EL (cell line): ENCODE data around the gene MAL.

Source experiments
- DNase-seq: peaks from one replicate; pipeline ENCODE4 v3.0.0-alpha.2; 2016

Gene MAL

GRCh38 chr2:95017071-95017501 is 8.4 kb upstream of the MAL start:
- DNase-seq: no peak

- DNase-seq: no peak
Observed at GRCh38 chr2:95017836-95018235, 7.7 kb upstream of the MAL start.

GRCh38 chr2:95018301-95018700 is 7.2 kb upstream of the MAL start:
- no peak for DNase-seq

- DNase-seq: no peak
Observed at GRCh38 chr2:95018861-95019550, 6.5 kb upstream of the MAL start.

- no peak for DNase-seq
Observed at GRCh38 chr2:95019572-95019971, 5.9 kb upstream of the MAL start.

- DNase-seq: no peak
Observed at GRCh38 chr2:95020275-95021022, 5.1 kb upstream of the MAL start.

- DNase-seq: no peak
Observed at GRCh38 chr2:95021023-95021416, 4.5 kb upstream of the MAL start.

- no peak for DNase-seq
Observed at GRCh38 chr2:95021847-95022246, 3.7 kb upstream of the MAL start.

- peak; percentile 60 for DNase-seq
Observed at GRCh38 chr2:95022309-95023221, 2.9 kb upstream of the MAL start.

GRCh38 chr2:95023222-95023597 is 2.3 kb upstream of the MAL start:
- no peak for DNase-seq

- DNase-seq: no peak
Observed at GRCh38 chr2:95024371-95024770, 1.1 kb upstream of the MAL start.

- no peak for DNase-seq
Observed at GRCh38 chr2:95024960-95025405, 525 bp upstream of the MAL start.

- DNase-seq: no peak
Observed at GRCh38 chr2:95026471-95027368, 1.2 kb downstream of the MAL start.

GRCh38 chr2:95027369-95027720 is 1.8 kb downstream of the MAL start:
- DNase-seq: no peak

- DNase-seq: peak; percentile 13
Observed at GRCh38 chr2:95029898-95030341, 4.4 kb downstream of the MAL start.

- peak; percentile 41 for DNase-seq
Observed at GRCh38 chr2:95030496-95030895, 5.0 kb downstream of the MAL start.

- DNase-seq: no peak
Observed at GRCh38 chr2:95031076-95031725, 5.7 kb downstream of the MAL start.

- DNase-seq: no peak
Observed at GRCh38 chr2:95031726-95032116, 6.2 kb downstream of the MAL start.

GRCh38 chr2:95032341-95032740 is 6.8 kb downstream of the MAL start:
- DNase-seq: no peak

GRCh38 chr2:95032868-95033603 is 7.5 kb downstream of the MAL start:
- DNase-seq: no peak

- DNase-seq: peak; percentile 23
Observed at GRCh38 chr2:95034221-95034620, 8.7 kb downstream of the MAL start.
